HG03045 (cell line): ENCODE measurements around the gene ZBTB20.
A peak's percentile ranks its signal among the peaks of the same experiment; 100 is the strongest.

Experiments
- ATAC-seq: cut with Tn5 transposase; IDR thresholded peaks from one replicate; pipeline ENCODE4 v1.9.1; 2021; ENCODE audit warnings: mild to moderate bottlenecking, moderate library complexity; ENCODE audit not compliant: unreplicated experiment

The ZBTB20 gene

GRCh38 chr3:114600571-114600970 is 546.5 kb downstream of the ZBTB20 start:
- ATAC-seq = no peak

GRCh38 chr3:114597871-114598270 is 549.2 kb downstream of the ZBTB20 start:
- no peak for ATAC-seq

- ATAC-seq = no peak
Measured at GRCh38 chr3:114597012-114597411, 550.1 kb downstream of the ZBTB20 start.

GRCh38 chr3:114596147-114596546 is 550.9 kb downstream of the ZBTB20 start:
- ATAC-seq = no peak

GRCh38 chr3:114595522-114596028 is 551.5 kb downstream of the ZBTB20 start:
- ATAC-seq = no peak

GRCh38 chr3:114590309-114591047 is 556.6 kb downstream of the ZBTB20 start:
- ATAC-seq = no peak

GRCh38 chr3:114587986-114588385 is 559.1 kb downstream of the ZBTB20 start:
- ATAC-seq = no peak

GRCh38 chr3:114586119-114586518 is 561.0 kb downstream of the ZBTB20 start:
- ATAC-seq = no peak

- no peak for ATAC-seq
Measured at GRCh38 chr3:114585687-114586086, 561.4 kb downstream of the ZBTB20 start.

- ATAC-seq = no peak
Measured at GRCh38 chr3:114584734-114585371, 562.2 kb downstream of the ZBTB20 start.

- peak; percentile 89 for ATAC-seq
Measured at GRCh38 chr3:114582929-114583328, 564.2 kb downstream of the ZBTB20 start.

- ATAC-seq = no peak
Measured at GRCh38 chr3:114572364-114573062, 574.6 kb downstream of the ZBTB20 start.

- ATAC-seq = no peak
Measured at GRCh38 chr3:114571363-114571762, 575.7 kb downstream of the ZBTB20 start.

GRCh38 chr3:114569186-114569585 is 577.9 kb downstream of the ZBTB20 start:
- no peak for ATAC-seq

GRCh38 chr3:114567771-114568170 is 579.3 kb downstream of the ZBTB20 start:
- ATAC-seq = no peak

- no peak for ATAC-seq
Measured at GRCh38 chr3:114566767-114567166, 580.3 kb downstream of the ZBTB20 start.

- no peak for ATAC-seq
Measured at GRCh38 chr3:114566162-114566755, 580.8 kb downstream of the ZBTB20 start.

GRCh38 chr3:114565216-114565615 is 581.9 kb downstream of the ZBTB20 start:
- ATAC-seq = no peak

GRCh38 chr3:114563720-114564119 is 583.4 kb downstream of the ZBTB20 start:
- ATAC-seq = no peak

- no peak for ATAC-seq
Measured at GRCh38 chr3:114562557-114562956, 584.5 kb downstream of the ZBTB20 start.

- ATAC-seq = no peak
Measured at GRCh38 chr3:114558271-114558670, 588.8 kb downstream of the ZBTB20 start.
